ENCODE results near the gene KIR3DL3. TPM values are rescaled to one million over a fixed set of nuclear protein-coding genes. Genes with fewer than 3 reads are reported as not detected.
A peak's percentile ranks its signal among the peaks of the same experiment; 100 is the strongest.

Gene KIR3DL3
- polyA plus RNA-seq, 3 donors, result not detected

- Histone ChIP-seq H4K20me1 (ENCODE audit: insufficient read depth, low read length) (no peaks in the 10 kb centered on the region), H3K9me3 (replicated peaks in 1 of 2; ENCODE audit: control insufficient read depth in 1 of 2, insufficient read depth in 1 of 2, low read length in 2 of 2) (no peaks in the 10 kb centered on the region), H3K27me3 (ENCODE audit: control insufficient read depth in 2 of 2, insufficient read depth in 2 of 2, low read length in 2 of 2) (peaks cover 2 to 12% of the 10 kb centered on the region in 2 donors), H3K36me3 (replicated peaks in 1 of 2; ENCODE audit: control insufficient read depth in 1 of 2, insufficient read depth in 2 of 2, low read length in 2 of 2) (no peaks in the 10 kb centered on the region), H3K27ac (ENCODE audit: low read depth in 1 of 2, low read length in 2 of 2) (no peak overlapping the region), H3K9ac (ENCODE audit: insufficient read depth, low read length, poor library complexity, severe bottlenecking) (no peak overlapping the region), H3K79me2 (ENCODE audit: insufficient read depth, low read length) (no peaks in the 10 kb centered on the region), H3K4me2 (replicated peaks; ENCODE audit: extremely low read depth, low read length, poor library complexity, severe bottlenecking) (no peak overlapping the region), H3K4me3 (replicated peaks in 1 of 3; ENCODE audit: low read depth in 2 of 3, low read length in 3 of 3) (no peak overlapping the region), H3K4me1 (ENCODE audit: control insufficient read depth in 1 of 2, insufficient read depth in 2 of 2, low read length in 2 of 2) (peaks cover 6 to 8% of the 10 kb centered on the region in 2 donors), H2AFZ (ENCODE audit: insufficient read depth, low read depth, low read length, poor library complexity, severe bottlenecking) (no peak overlapping the region)
- Mint-ChIP-seq H3K27ac (no peak overlapping the region), H3K4me1 (peaks cover 12% of the 10 kb centered on the region), H3K36me3 (no peaks in the 10 kb centered on the region), H3K4me3 (peak overlapping the region in 1 of 2 donors; percentile 41), H3K27me3 (ENCODE audit: low read depth in 3 of 3) (peaks cover 14 to 29% (median 23%) of the 10 kb centered on the region in 3 donors), H3K9me3 (peaks cover 2 to 23% (median 4%) of the 10 kb centered on the region in 7 donors)
- intact Hi-C loops (cut with micrococcal nuclease), result no loop called here
- DNase-seq, result no peak
- TF ChIP-seq CTCF (IDR thresholded peaks at IDR 0.05), result no peak
- WGBS (ENCODE audit: insufficient coverage), result 95% methylated on average over 8 of the region's 10 CpGs
Observed at GRCh38 chr19:54727562-54727961, 3.3 kb downstream of the KIR3DL3 start.

- H3K27ac Mint-ChIP-seq, result no peak overlapping the region
- no peak overlapping the region for H3K4me3 ChIP-seq (replicated peaks in 1 of 3; ENCODE audit: low read depth in 2 of 3, low read length in 3 of 3)
- H3K4me3 Mint-ChIP-seq, result no peak overlapping the region
- peaks cover 1 to 19% (median 4%) of the 10 kb centered on the region in 7 donors for H3K9me3 Mint-ChIP-seq
- no peak overlapping the region for H2AFZ ChIP-seq (ENCODE audit: insufficient read depth, low read depth, low read length, poor library complexity, severe bottlenecking)
- H3K4me1 Mint-ChIP-seq, result peaks cover 12% of the 10 kb centered on the region
- WGBS (ENCODE audit: insufficient coverage), result no CpG with 5 or more reads among the region's 3 CpGs
- peaks cover 6 to 8% of the 10 kb centered on the region in 2 donors for H3K4me1 ChIP-seq (ENCODE audit: control insufficient read depth in 1 of 2, insufficient read depth in 2 of 2, low read length in 2 of 2)
- no peaks in the 10 kb centered on the region for H3K79me2 ChIP-seq (ENCODE audit: insufficient read depth, low read length)
- no peak for TF ChIP-seq CTCF (IDR thresholded peaks at IDR 0.05)
- intact Hi-C loops (cut with micrococcal nuclease), result no loop called here
- no peak overlapping the region for H3K9ac ChIP-seq (ENCODE audit: insufficient read depth, low read length, poor library complexity, severe bottlenecking)
- no peak overlapping the region for H3K4me2 ChIP-seq (replicated peaks; ENCODE audit: extremely low read depth, low read length, poor library complexity, severe bottlenecking)
- H3K36me3 Mint-ChIP-seq, result no peaks in the 10 kb centered on the region
- H3K27me3 ChIP-seq (ENCODE audit: control insufficient read depth in 2 of 2, insufficient read depth in 2 of 2, low read length in 2 of 2), result peaks cover 2 to 12% of the 10 kb centered on the region in 2 donors
- H3K36me3 ChIP-seq (replicated peaks in 1 of 2; ENCODE audit: control insufficient read depth in 1 of 2, insufficient read depth in 2 of 2, low read length in 2 of 2), result no peaks in the 10 kb centered on the region
- H3K27ac ChIP-seq (ENCODE audit: low read depth in 1 of 2, low read length in 2 of 2), result no peak overlapping the region
- H3K9me3 ChIP-seq (replicated peaks in 1 of 2; ENCODE audit: control insufficient read depth in 1 of 2, insufficient read depth in 1 of 2, low read length in 2 of 2), result no peaks in the 10 kb centered on the region
- peaks cover 16 to 35% (median 23%) of the 10 kb centered on the region in 3 donors for H3K27me3 Mint-ChIP-seq (ENCODE audit: low read depth in 3 of 3)
- H4K20me1 ChIP-seq (ENCODE audit: insufficient read depth, low read length), result no peaks in the 10 kb centered on the region
- no peak for DNase-seq
Observed at GRCh38 chr19:54728167-54728566, 3.9 kb downstream of the KIR3DL3 start.
